GM18526 (cell line): ENCODE results near the gene PYM1.

Experiments used
- POLR2A ChIP-seq: IDR thresholded peaks from 3 replicates; pipeline ENCODE4 v1.6.1; 2011; ENCODE audit not compliant: insufficient read length; ENCODE audit errors: extremely low read depth

The PYM1 gene

DNA sequence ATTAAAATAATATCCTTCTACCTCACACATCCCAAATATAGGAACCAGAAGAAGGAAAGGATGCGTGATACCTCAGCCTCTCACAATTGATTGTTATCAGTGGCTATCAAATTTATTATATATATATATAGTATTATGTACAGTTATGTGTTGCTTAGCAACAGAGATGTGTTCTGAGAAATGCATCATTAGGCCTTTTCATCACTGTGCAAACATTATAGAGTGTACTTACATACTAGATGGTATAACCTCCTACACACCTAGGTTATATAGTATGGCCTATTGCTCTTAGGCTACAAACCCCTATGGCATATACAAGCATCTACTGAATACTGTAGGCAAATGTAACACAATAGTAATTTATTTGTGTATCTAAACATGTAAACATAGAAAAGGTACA, 34.0 kb downstream of the PYM1 start:
- TF ChIP-seq POLR2A = no peak

DNA sequence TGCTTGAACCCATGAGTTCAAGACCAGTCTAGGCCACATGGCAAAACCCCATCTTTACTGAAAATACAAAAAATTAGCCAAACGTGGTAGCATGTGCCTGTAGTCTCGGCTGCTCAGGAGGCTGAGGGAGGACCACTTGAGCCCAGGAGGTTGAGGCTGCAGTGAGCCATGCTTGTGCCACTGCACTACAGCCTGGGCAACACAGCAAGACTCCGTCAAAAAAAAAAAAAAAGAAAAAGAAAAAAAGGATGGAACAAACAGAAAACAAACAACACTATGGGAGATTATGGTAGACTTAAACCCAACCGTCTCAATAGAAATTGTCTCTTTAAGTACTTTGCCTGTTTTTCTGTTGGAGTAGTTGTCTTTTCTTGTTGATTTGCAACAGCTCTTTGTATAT, 36.4 kb downstream of the PYM1 start:
- no peak for TF ChIP-seq POLR2A

DNA sequence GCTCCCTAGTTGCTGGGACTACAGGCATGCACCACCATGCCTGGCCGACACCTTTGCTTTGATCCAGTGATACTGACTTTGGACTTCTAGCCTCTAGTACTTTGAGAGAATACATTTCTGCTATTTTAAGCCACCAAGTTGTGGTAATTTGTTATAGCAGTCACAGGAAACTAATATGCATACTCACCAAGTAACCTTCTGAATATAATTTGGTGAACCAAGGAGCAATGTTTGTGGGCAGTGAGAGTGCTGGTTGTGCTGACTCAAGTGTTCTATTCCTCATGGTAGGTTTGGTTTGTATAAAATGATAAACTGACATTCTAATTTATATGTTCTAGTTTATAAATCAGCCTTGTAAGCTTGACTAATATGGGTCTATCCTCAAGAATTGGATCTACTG, 42.6 kb downstream of the PYM1 start:
- no peak for TF ChIP-seq POLR2A

DNA sequence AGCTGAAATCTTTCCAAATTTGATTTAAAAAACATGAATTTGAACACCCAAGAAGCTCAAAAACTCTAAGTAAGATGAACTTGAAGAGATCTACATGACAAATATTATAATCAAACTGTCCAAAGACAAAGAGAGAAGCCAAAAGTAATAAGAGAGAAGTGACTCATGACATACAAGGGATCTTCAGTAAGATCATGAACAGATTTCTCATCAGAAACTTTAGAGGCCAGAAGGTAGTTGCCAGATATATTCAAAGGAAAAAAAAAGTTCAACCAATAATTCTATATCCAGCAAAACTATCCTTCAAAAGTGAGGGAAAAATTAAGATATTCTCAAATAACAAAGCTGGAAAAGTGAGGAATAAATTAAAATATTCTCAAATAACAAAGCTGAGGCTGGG, 49.9 kb downstream of the PYM1 start:
- no peak for TF ChIP-seq POLR2A

DNA sequence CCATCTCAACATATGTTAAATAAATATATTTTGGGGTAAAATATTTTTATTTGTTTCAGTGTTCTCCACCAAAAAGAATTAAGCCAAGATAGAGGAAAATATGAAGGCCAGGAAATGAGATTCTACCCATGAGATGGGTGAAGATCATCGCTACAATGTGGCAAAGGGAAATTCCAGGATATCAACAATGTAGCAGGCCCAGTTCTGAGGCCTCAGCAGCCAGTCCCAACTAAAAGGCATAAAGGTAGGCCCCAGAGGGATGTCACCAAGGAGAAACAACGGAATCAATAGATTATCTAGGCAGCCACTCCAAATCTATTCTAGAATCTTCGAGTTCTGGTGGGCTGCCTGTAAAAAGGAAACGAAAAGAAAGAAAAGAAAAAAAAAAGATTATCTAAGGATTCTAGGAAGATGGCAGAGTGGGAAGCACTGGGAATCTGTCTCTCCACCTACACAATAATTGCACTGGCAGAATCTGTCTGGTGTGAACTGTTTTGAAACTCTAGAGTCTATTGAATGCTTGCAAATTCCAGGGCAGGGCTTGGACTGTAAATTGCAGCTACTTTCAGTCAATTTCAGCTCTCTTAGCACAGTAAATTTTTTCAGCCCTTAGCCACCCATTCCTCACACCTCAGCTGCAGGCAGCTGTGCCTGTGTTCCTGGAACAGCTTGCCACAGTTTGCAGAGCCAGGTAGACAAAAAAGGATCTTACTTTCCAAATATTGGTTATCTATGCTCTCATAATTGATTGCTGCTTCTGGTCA, 51.8 kb downstream of the PYM1 start:
- TF ChIP-seq POLR2A = no peak

DNA sequence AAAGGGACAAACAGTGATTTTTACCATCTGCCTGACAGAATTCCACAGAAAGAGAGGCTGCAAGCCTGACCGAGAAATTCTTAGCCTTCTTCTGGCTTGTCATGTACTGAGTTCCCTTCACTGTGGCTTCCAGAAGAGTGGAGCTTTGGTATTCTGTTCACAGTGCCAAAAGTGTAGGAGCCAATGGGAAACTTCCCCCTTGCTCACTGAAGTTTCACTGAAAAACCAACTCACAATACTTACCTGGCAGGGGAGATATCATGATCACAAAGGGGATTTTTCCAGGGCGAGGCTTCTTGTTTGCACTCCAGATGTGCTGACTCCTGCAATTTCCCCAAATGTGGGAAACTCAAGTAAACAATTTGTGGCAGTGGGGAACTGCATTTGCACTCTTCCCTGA, 53.3 kb downstream of the PYM1 start:
- TF ChIP-seq POLR2A = no peak

DNA sequence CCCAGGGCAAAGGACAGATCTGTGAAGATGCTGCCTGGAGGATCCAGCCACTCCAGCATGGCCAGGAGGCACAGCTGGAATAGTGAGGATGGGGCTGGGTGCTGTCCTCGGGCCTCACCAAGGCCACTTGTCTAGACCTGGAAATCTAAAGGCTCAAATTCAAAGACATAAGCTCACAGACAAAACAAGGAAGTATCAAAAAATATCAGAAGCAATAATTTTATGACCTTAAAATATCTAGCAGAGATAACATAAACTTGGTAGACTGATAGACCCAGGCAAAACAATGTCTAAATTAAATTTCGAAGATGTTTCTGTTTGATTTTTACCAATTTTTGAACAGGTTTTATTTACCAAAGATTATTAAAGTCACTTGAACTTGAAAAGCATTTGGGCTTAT, 62.4 kb downstream of the PYM1 start:
- TF ChIP-seq POLR2A = no peak

DNA sequence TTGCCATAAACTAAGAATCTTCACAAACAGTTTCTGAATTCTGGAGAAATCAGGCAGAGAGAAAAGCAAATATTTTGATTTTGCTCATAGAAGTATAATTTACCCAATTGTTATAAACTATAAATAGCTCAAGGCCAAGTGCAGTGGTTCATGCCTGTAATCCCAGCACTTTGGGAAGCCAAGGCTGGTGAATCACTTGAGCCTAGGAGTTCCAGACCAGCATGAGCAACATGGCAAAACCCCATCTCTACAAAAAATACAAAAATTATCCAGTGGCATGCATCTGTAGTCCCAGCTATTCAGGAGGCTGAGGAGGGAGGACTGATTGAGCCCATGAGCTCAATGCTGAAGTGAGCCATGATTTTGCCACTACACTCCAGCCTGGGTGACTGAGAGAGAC, 65.4 kb downstream of the PYM1 start:
- no peak for TF ChIP-seq POLR2A

DNA sequence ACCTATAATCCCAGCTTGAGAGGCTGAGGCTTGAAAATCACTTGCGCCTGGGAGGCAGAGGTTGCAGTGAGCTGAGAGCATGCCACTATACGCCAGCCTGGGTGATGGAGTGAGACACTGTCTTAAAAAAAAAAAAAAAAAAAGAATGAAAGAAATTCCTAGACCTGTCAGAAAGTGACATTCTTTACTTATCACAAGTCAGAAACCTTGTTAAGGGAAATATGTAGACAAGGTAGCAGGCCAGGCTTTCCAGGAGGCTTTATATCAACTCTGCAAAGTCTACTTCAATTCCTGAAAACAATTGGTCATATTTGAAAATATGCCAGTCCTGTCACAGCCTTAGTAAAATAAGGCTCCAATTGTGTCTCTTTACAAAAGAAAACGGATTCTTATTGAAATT, 65.8 kb downstream of the PYM1 start:
- no peak for TF ChIP-seq POLR2A

DNA sequence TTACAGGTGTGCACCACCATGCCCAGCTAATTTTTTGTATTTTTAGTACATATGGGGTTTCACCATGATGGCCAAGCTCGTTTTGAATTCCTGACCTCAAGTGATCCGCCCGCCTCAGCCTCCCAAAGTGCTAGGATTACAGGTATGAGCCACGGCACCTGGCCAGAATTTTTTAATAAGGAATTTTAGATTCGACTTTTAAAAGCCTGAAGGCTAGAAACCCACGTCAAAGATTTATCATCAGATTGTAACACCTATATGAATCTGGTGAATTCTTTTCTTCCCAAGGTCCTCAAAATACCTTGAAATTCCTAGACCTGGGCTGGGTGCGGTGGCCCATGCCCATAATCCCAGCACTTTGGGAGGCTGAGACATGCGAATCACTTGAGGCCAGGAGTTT, 66.3 kb downstream of the PYM1 start:
- TF ChIP-seq POLR2A = no peak

DNA sequence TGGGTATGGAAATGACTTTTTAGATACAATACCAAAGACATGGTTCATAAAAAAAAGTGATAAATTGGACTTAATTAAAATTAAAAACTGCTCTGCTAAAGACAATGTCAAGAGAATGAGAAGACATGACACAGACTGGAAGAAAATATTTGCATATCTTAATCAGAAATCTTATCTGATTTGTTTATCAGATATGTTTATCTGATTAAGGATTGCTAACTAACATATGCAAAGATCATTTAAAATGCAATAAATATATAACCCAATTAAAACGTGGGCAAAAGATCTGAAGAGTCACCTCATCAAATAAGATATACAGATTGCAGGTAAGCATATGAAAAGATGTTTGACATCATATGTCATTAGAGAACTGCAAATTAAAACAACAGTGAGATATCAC, 75.0 kb downstream of the PYM1 start:
- no peak for TF ChIP-seq POLR2A
